A549 (cell line): ENCODE results near the gene PCDHAC1.

Experiments
- HOXB5 ChIP-seq: fragments of 250-450 bp; sonication (Bioruptor Pico); IDR thresholded peaks from 2 replicates; pipeline ENCODE4 v1.5.0; 2020; ENCODE audit warnings: mild to moderate bottlenecking, moderate library complexity
- MAFK ChIP-seq: fragments of 450-650 bp; IDR thresholded peaks from 2 replicates; pipeline ENCODE4 v1.6.1; 2014; ENCODE audit not compliant: partially characterized antibody
- TP53 ChIP-seq: fragments of 250-450 bp; sonication (Bioruptor Pico); IDR thresholded peaks from 2 replicates; pipeline ENCODE4 v1.5.0; 2021; ENCODE audit warnings: mild to moderate bottlenecking, moderate library complexity
- ZFP36 ChIP-seq: fragments of 450-650 bp; IDR thresholded peaks from 2 replicates; pipeline ENCODE4 v1.6.1; 2014; ENCODE audit warnings: borderline replicate concordance; ENCODE audit not compliant: partially characterized antibody
- TF ChIP-seq, protein P1 (sequence below): fragments of 250-450 bp; sonication (Bioruptor Pico); IDR thresholded peaks from 2 replicates; pipeline ENCODE4 v1.5.0; 2020; ENCODE audit warnings: low read depth, mild to moderate bottlenecking, moderate library complexity

DNA sequence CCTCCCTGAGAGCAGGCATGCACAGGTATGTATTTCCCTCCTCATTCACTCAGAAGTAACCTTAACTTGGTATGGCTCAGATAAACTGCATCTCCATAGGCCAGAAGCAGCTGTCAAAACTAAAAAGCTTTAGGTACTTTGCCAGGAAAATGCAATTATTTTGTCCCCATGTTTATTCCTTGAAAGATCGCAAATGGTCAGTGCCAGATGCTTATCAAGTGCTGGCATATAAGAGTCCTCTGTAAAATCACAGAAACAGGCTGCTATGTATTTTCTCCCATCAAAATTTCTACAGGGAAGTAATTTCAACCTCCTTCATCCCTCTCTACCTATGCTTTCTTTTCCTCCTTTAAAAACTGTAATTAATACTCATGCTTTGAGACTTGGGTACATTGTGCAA, 52.9 kb downstream of the PCDHAC1 start:
- TF ChIP-seq HOXB5 (CRISPR knock-in tag) (no peak), ZFP36 (no peak), MAFK (no peak), TP53 (CRISPR knock-in tag) (no peak)
- TF ChIP-seq, protein P1, sequence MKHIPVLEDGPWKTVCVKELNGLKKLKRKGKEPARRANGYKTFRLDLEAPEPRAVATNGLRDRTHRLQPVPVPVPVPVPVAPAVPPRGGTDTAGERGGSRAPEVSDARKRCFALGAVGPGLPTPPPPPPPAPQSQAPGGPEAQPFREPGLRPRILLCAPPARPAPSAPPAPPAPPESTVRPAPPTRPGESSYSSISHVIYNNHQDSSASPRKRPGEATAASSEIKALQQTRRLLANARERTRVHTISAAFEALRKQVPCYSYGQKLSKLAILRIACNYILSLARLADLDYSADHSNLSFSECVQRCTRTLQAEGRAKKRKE: no peak
